Amygdala (tissue), 56 donors: Measurements from ENCODE around the gene ADAMTS13.

Experiments
- DNase-seq, 56 donors: peaks; one replicate each; lab custom pipeline; 2025; lab: John Stamatoyannopoulos, UW

The ADAMTS13 gene

DNA sequence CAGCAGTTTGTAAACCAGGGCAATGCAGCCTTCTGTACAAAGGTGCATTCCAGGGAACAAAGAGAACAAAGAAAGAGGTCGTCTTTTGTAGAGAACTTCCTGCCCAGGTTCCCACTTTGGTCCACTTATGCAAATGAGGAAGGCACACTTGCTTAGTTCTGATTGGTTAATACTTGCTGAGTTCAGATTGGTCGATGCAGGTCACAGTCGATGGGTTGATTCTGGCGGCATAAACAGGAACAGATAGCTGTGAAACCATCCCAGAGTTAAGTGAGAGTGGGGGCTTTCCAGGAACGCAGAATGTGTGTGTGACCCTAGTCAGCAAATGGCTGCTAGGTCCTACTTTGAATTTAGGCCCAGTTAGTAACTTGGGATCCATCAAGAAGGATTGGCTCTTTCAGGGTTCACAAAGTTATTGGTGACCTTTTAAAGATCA, 1.8 kb upstream of the ADAMTS13 start:
- no peak for DNase-seq

DNA sequence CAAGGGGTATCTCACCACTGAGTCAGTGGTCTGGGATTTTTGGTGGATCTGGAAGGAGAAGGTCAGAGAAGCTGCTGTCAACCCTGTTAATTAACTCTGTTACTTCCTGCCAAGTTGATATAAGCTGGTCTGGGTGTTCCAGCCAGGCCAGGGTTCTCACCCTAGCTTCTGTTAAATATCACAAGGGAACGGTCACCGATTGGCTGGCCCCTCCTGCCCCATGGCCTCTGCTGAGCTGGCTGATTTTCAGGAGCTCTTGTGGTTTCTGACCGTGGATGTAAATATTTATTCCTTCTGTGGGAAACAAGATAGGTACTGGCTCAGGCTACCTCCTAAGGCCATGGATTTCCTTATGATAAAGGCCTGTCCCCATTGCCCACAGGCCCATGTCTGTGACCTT, 1.0 kb downstream of the ADAMTS13 start:
- DNase-seq, result no peak

DNA sequence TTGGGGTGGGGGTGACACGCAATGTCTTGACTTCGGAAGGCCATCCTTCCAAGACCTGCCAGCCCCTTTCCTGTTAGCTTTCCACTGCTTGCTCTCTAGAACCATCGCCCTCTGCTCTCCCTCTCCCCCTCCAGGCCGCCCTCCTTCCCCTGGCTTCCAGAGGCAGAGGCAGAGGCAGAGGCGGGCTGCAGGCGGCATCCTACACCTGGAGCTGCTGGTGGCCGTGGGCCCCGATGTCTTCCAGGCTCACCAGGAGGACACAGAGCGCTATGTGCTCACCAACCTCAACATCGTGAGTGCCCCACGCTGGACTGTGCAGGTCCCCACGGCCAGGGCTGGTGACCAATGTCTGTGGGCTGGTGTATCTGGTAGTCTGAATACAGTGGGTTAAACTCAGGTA, 2.0 kb downstream of the ADAMTS13 start:
- no peak for DNase-seq

DNA sequence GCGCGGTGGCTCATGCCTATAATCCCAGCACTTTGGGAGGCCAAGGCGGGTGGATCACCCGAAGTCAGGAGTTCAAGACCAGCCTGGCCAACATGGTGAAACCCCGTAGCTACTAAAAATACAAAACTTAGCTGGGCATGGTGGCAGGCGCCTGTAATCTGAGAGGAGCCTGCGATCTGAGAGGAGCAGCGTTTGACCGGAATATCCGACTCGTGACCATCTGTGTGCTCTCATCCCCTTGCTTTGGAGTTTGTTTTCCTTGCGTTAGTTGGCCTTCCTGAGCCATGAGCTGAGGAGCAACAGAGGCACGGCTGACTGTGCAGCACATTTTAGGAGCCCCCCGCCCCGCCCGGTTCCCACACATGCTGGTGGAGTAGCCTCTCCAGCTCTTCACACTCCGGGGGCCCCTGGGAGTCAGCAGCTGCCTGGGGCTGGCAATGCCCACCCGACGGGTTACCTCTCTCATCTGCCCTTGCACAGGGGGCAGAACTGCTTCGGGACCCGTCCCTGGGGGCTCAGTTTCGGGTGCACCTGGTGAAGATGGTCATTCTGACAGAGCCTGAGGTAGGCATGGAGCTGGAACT, 3.0 kb downstream of the ADAMTS13 start:
- DNase-seq, result no peak

DNA sequence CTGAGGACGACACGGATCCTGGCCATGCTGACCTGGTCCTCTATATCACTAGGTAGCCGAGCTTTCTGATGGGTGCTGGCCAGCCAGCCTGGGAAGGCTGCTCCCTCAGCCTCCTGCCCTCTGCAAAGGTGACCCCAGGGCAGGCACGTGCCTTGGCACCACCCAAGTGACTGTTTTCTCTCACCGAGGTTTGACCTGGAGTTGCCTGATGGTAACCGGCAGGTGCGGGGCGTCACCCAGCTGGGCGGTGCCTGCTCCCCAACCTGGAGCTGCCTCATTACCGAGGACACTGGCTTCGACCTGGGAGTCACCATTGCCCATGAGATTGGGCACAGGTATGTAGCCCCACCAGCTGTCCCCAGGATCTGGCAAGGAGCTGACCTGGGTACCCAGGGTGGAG, 3.8 kb downstream of the ADAMTS13 start:
- no peak for DNase-seq

DNA sequence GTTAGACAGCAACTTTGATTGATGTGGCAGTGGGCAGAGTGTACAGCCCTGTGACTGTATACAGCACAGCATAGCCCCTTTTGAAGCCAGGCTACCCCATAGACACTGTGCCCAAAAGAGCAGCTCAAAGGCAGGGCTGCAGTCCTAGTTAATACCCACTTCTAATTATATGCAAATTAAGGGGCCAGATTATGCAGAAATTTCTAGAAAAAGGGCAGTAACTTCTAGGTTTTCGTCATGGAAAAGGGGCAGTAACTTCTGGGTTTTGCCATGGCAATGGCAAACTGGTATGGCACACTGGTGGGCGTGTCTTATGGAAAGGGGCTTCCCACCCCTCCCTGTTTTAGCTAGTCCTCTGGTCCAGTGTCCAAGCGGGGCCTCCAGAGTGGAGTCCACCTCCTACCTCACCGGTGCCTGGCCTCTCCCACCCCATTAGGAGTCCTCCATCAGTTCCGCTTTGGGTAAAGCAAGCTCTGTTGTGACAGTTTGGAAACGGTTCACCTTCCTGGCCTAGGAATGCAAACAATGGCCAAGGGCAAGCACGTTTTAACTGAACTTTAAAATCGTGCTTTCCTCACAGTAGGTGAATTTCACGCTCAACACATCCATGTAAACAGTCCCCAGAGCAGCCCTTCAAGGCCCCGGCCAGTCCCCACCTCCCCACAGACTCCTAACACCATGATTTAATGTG, 5.6 kb downstream of the ADAMTS13 start:
- DNase-seq, result no peak

DNA sequence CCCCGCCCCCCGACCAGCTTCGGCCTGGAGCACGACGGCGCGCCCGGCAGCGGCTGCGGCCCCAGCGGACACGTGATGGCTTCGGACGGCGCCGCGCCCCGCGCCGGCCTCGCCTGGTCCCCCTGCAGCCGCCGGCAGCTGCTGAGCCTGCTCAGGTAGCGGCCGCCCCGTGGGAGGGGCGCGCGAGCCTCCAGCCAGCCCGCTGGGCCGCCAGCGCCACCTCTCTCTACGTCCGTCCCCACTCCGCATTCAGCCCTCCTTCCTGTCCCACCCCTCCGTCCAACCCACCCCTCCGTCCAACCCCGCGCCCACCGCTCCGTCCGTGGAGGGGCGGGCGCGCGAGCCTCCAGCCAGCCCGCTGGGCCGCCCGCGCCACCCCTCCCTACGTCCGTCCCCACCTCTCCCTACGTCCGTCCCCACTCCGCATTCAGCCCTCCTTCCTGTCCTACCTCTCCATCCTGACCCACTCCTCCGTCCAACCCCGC, 6.5 kb downstream of the ADAMTS13 start:
- DNase-seq, result no peak

DNA sequence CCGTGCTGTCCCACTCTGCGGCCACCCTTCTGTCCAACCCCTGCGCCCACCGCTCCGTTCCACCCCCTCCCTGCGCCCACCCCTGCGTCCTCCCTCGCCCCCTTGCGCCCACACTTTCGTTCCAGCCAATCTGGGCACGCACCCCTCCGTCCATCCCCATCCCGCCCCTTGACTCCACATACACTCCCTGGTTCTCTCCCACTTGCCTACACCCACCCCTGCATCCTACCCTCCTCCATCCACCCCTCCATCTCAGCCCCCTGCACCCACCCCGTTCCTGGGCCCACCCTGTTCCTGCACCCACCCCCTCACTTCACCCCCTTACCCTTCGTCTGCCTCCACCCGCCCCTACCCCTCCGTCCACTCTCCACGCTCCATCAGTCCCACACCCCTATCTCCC, 7.0 kb downstream of the ADAMTS13 start:
- no peak for DNase-seq

DNA sequence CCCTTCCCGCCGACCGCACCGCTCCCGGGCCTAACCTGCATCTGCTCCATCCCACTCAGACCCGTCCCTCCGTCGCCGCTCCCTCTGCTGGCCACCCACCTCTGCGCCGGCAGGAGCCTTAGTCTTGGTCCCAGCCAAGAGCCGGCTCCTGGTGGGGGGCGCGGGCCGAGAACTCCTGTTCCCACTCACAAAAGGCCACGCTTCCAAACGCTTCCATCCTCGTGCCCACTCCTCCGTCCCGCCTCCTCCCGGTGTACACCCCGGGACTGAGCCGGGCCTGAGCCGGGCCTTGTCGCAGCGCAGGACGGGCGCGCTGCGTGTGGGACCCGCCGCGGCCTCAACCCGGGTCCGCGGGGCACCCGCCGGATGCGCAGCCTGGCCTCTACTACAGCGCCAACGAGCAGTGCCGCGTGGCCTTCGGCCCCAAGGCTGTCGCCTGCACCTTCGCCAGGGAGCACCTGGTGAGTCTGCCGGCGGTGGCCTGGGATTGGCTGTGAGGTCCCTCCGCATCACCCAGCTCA, 7.5 kb downstream of the ADAMTS13 start:
- DNase-seq, result no peak

DNA sequence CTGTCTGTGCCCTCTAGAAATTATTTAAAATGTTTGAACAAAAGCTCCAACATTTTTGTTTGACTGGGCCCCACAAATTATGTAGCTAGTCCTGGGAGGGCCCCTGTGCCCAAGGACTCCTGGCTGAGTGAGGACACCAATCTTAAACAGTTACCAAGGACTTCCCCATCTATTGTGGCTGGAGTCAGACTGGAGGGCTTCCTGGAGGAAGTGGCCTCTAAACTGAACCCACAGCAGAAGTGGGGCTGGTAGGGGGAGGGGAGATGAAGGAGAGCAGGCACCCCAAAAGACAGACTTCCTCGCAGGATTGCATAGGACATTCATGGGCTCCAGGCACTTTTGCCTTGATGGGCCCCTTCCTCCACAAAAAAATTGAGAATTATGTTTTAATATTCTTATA, 8.1 kb downstream of the ADAMTS13 start:
- DNase-seq, result no peak

DNA sequence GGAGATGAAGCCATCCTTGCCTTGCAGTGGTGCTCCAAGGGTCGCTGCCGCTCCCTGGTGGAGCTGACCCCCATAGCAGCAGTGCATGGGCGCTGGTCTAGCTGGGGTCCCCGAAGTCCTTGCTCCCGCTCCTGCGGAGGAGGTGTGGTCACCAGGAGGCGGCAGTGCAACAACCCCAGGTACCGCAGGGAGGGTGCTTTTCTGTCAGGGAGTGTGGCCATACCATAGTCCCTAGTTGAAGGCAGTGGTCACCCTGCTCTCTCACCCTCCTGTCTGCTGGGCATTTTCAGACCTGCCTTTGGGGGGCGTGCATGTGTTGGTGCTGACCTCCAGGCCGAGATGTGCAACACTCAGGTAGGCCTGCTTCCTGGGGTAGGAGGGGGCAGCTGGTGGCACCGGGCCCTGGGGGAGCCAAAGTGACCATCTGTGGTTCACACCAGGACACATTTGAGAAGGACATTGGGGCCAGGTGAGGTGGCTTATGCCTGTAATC, 11.2 kb downstream of the ADAMTS13 start:
- no peak for DNase-seq

DNA sequence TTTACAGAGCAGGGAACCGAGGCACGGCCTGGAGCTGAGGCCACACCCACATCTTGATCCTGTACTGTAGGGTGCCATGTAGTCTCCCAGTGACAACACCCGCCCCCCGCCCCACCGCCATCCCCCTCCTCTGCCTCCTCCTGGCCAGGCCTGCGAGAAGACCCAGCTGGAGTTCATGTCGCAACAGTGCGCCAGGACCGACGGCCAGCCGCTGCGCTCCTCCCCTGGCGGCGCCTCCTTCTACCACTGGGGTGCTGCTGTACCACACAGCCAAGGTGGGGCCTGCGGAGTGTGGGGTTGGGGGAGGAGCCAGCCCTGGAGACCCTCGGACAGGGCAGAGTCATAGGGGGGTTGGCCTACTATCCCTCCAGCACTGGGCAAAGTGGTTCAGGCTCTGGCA, 14.5 kb downstream of the ADAMTS13 start:
- no peak for DNase-seq

DNA sequence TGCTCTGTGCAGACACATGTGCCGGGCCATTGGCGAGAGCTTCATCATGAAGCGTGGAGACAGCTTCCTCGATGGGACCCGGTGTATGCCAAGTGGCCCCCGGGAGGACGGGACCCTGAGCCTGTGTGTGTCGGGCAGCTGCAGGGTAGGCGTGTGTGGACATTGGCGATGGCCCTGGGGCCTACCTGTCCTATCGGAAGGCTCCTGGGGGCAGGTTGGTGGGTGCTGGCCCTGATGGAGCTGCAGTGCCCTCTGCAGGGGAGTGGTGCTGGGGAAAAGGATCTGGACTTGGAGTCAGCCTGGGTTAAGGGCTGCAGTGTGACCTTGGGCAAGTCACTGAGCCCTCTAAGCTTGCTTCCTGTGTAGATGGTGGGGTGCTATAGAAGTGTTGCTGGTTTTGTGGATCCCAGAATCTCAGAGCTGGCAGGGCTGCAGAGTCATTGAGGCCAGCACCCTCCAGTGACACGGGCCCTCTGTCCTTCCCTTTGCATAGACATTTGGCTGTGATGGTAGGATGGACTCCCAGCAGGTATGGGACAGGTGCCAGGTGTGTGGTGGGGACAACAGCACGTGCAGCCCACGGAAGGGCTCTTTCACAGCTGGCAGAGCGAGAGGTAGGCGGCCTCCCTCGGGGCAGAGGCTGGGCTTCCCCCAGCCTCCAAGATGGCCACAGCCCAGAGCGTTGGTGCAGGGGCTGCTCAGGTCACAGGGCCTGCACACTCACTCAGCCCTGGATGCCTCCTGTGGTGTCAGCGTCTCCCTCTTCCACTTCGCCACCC, 15.8 kb downstream of the ADAMTS13 start:
- DNase-seq, result no peak

DNA sequence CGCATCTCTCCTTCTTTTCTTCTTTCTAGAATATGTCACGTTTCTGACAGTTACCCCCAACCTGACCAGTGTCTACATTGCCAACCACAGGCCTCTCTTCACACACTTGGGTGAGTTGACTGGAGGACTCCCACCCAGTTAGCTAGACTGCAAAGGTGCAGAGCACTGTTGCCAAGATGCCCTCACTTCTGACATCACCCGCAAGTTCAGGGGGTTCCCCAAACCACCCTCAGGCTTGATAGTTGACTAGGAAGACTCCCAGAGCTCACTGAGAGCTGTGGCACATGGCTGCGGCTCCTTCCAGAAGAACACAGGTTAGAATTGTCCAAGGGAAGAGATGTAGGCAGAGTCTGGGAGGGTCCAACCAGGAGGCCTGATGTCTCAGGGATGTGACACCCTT, 17.2 kb downstream of the ADAMTS13 start:
- DNase-seq, result no peak

DNA sequence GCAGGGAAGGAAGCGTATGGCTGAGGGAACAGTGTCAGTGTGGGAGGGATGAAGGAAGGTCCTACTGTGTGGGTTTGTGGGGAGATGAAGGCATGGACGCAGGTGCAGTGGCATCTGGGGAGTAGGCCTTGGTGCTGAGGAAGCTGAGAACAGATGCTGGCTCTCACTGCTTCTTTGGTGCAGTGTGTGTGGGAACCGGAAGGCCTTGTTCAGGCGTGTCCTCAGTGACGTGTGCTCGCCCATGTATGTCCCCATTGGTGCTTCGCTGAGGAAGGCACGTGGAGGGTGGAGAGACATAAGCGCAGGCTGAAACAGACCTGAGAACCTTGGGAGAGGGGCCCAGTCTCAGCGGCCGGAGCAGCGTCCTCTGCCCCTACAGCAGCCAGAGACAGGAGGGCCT, 18.7 kb downstream of the ADAMTS13 start:
- DNase-seq, result no peak

DNA sequence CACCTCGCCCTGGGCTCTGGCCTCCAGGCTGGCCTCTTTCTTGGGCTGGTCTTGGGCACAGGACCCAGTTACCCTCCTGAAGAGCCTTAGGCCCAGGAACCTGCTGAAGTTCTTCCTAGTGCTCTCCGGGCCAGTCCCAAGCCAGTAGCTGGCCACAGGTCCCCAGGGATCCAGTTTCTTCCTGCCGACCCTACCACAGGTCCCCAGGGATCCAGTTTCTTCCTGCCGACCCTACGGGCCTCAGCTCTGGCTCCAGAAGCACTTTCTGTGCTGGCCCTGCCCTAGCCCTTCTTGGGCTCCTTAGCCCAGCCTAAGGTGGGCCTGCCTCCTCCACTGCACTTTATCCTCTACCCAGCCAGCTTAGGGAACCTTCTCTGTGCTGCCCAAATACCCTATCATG, 19.4 kb downstream of the ADAMTS13 start:
- no peak for DNase-seq

DNA sequence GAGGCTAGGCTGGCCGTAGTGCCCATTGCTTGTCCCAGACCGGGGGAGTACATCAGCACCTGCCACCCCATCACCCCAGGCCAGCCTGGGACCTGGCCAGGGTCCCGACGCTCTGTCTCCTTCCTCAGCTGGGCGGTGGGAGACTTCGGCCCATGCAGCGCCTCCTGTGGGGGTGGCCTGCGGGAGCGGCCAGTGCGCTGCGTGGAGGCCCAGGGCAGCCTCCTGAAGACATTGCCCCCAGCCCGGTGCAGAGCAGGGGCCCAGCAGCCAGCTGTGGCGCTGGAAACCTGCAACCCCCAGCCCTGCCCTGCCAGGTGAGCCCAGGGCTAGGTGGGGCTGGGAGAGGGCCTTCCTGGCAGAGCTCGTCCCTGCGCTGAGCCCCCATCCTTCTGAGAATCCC, 21.1 kb downstream of the ADAMTS13 start:
- no peak for DNase-seq

DNA sequence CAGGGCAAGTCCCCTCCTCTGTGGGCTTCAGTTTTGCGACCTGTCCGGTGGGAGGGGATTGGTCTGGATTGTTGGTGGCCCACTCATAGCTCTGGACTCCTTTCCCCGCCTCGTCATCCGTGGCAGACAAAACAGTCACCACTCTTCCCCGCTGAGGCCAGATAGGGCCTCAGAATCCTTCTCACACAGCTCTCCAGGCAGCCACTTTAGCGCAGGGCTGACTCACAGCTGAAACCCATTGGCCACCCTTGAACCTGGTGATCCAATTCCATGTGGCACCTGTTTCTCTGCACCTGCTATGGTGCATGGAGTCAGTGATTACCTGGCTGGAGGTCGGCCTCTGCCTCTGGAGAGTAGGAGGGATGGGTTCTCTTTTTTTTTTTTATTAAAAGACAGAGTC, 21.8 kb downstream of the ADAMTS13 start:
- no peak for DNase-seq

DNA sequence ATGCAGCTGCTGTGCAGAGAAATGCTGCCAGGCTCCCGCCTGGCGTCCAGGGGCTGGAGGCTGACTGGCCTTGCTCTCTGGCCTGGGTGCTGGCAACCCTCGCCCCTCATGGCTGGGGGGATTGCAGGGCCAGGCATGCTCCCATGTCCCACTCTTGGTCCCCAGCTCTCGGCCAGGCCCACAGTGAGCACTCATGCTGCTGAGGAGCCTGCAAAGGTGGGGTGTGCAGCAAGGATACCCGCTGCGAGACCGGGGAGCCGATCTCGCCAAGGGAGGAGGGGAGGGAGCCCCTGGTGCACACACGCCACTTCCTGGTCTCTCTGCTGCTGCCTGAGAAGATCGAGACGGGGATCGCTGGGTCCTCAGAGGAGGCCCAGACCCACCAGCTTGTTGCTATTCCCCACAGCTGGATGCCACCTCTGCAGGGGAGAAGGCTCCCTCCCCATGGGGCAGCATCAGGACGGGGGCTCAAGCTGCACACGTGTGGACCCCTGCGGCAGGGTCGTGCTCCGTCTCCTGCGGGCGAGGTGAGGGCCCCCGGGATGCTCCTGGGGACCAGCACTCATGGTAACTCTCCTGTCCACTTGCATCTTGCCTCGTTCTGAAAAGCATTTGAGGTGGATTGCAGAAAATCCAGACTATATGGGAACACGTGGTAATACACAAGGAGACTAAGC, 23.3 kb downstream of the ADAMTS13 start:
- no peak for DNase-seq

DNA sequence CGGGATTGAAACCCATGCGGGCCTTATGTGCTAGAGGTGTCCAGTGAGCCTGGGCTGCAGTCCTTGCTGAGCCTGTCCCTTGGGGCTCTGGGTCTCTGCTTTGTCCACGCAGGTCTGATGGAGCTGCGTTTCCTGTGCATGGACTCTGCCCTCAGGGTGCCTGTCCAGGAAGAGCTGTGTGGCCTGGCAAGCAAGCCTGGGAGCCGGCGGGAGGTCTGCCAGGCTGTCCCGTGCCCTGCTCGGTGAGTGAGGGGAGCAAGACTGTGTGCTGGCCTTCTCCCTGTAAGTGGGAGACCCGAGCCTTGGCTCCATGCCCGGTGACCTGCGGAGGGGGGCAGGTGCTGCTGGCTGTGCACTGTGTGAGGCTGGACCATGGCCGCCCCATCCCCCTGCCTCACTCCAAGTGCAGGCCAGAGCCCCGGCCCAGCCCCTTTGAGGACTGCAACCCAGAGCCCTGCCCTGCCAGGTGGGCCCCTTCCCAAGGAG, 26.4 kb downstream of the ADAMTS13 start:
- no peak for DNase-seq

DNA sequence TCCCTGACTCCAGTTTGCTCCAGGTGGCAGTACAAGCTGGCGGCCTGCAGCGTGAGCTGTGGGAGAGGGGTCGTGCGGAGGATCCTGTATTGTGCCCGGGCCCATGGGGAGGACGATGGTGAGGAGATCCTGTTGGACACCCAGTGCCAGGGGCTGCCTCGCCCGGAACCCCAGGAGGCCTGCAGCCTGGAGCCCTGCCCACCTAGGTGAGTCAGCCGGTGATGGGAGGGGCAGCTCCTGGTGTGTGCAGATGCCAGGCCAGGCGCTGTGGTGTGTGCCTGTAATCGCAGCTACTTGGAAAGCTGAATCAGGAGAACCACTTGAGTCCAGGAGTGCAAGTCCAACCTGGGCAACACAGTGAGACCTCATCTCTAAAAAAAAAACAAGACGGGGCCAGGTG, 27.6 kb downstream of the ADAMTS13 start:
- no peak for DNase-seq
